Stimulated activated CD4-positive, alpha-beta T cell treated with anti-CD3 and anti-CD28 coated beads, Interleukin-1b, Interleukin-23, amount 100 ng/mL, for 48 hours (primary cell): ENCODE data around the gene KCTD8.
"Not testable (repeated sequence)": the region's sequence is repeated elsewhere in the genome, so short reads cannot be mapped to it uniquely, and the experiment has no call there.

Experiments
- DNase-seq: peaks from one replicate; pipeline ENCODE4 v3.0.0-alpha.2; 2020

Gene KCTD8

DNA sequence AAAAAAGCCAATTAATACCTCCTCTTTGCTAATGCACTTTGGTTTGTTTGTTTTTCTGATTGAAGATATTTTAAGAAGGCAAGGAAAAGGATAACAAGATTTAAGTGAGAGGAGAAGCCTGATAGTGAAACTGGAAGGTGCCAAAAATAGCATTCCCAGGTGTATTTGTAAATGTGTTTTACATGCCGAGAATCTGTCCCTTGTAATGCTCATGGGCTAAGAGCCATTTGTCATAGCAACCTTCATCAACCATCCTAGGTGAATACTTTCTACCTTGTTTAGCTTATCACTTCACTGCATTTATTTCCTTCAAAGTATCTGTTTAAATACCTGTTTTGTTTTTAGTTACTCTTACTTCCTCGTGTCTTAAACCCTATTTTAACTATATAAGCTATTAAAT is 127.8 kb downstream of the KCTD8 start:
- DNase-seq, result no peak

DNA sequence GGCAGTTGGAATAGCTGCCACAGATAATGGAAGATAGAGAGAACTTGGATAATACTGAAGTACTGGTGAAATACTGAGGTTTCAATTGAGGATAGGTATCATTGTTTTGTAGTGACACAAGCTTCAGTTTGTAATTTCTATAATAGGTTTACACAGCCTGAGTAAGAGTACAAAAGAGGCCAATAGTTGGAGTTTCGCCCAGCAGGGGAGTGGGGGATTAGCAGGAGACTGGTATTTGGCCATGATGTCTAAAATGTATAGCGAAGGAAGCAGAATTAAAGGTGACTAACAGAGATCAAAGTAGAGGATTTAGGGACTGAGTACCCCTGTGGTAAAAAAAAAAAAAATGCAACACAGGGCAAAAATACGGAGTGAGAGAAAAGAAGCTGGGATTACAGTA is 129.5 kb downstream of the KCTD8 start:
- DNase-seq, result no peak

- DNase-seq, result no peak
Observed at GRCh38 chr4:44313702-44314101, 134.9 kb downstream of the KCTD8 start.

GRCh38 chr4:44287505-44287904 is 161.1 kb downstream of the KCTD8 start:
- no peak for DNase-seq

GRCh38 chr4:44279469-44279868 is 169.1 kb downstream of the KCTD8 start:
- DNase-seq, result no peak

DNA sequence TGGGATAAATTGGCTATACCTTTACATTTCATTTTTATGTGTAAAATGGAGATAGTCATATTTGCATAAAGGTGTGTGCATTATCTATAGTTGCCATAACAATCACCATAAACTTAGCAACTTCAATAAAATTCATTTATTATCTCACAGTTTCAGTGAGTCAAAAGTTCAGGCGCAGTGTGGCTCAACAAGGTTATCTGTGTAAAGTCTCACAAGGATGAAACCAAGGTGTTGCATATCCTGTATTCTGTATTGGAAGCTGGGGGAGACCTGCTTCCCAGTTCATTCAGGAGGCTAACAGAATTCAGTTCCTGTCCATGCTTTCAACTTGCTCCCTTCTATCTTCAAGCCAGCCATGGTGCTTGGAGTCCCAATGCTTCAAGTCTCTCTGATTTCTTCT is 169.5 kb downstream of the KCTD8 start:
- no peak for DNase-seq

GRCh38 chr4:44257461-44257860 is 191.1 kb downstream of the KCTD8 start:
- DNase-seq, result no peak

GRCh38 chr4:44256414-44256813 is 192.2 kb downstream of the KCTD8 start:
- DNase-seq, result no peak

DNA sequence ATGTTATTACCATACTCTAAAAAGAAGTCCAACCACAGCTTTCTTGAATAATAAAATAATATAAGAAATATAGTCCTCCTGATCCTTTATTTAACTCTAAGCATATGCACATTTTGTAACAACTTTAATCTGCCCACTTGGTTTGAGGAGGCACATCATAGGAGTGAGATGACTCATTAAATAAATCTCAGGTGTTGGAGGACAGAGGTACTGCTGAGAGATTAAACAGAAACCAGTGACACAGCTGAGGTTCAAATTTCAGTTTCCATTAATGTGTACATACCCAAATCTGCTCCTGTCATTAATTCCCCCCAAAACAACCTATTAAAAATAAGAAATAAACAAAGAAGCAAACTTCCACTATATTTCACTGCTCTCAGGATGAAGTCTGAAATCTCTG is 211.0 kb downstream of the KCTD8 start:
- DNase-seq, result no peak

GRCh38 chr4:44235897-44236296 is 212.7 kb downstream of the KCTD8 start:
- no peak for DNase-seq

DNA sequence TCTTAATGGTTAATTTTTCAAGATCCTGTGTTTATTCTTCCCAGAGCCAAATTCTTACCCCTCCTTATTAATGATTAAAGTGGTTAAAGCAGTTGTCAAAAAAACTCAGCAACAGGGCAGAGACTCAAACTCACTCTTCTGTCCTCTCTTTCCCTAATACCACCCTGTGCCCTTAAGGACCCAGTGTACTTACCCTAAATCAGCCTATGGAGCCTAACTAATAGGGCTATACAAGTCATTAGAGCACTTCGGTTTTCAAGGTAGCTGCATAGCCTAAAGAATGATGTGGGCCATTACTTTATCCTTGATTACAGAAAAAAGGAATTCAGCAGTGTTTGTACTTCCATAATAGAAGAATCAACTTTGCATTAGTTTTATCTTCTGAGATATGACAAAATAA is 216.3 kb downstream of the KCTD8 start:
- no peak for DNase-seq

DNA sequence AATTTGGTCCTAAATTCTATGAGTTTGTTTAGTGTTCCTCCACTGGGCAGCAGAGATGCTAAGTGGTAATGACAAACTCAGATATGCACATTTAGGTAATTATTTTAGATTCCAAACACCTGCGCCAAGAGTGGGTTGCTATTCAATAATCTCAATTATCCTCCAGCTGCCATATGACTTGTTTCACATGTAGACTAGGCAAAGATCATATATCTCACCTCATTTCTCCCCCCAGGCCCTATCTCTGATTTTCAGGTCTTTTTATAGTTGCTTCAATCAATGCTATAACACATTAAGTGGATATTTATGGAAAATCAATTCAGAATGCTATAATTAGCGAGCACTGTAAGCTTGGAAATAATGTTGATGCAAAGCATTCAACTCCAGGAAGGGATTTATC is 217.6 kb downstream of the KCTD8 start:
- DNase-seq, result no peak

GRCh38 chr4:44228326-44228725 is 220.3 kb downstream of the KCTD8 start:
- no peak for DNase-seq

DNA sequence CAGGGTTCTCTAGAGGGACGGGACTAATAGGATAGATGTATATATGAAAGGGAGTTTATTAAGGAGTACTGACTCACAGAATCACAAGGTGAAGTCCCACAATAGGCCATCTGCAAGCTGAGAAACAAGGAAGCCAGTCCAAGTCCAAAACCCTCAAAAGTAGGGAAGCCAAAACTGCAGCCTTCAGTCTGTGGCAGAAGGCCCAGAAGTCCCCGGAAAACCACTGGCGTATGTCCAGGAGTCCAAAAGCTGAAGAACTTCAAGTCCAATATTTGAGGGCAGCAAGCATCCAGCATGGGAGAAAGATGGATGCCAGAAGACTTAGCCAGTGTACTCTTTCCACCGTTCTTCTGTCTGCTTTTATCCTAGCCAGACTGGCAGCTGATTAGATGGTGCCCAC is 227.2 kb downstream of the KCTD8 start:
- DNase-seq, result no peak

- no peak for DNase-seq
Observed at GRCh38 chr4:44210750-44211149, 237.9 kb downstream of the KCTD8 start.

GRCh38 chr4:44196796-44197195 is 251.8 kb downstream of the KCTD8 start:
- no peak for DNase-seq

- DNase-seq, result no peak
Observed at GRCh38 chr4:44194365-44194764, 254.2 kb downstream of the KCTD8 start.

DNA sequence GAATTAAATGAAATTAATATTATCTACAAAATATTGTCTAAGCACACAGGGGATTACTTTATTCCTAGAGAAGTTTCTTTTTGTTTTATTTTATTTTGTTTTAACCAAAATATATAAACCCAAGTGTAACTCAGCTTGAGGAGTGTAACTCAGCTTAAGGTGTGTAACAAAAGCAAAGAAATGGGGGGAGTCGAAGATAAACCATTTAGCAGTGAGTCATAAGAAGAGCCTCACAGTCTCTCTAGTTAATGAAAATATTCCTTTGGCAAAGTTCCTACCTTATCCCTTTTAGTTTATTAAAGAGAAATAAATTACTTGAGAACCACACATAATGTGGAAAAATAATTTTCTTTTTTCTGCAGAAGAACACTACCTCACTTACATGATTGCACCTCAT is 261.8 kb downstream of the KCTD8 start:
- no peak for DNase-seq

GRCh38 chr4:44186096-44186849 is 262.3 kb downstream of the KCTD8 start:
- DNase-seq, result no peak

DNA sequence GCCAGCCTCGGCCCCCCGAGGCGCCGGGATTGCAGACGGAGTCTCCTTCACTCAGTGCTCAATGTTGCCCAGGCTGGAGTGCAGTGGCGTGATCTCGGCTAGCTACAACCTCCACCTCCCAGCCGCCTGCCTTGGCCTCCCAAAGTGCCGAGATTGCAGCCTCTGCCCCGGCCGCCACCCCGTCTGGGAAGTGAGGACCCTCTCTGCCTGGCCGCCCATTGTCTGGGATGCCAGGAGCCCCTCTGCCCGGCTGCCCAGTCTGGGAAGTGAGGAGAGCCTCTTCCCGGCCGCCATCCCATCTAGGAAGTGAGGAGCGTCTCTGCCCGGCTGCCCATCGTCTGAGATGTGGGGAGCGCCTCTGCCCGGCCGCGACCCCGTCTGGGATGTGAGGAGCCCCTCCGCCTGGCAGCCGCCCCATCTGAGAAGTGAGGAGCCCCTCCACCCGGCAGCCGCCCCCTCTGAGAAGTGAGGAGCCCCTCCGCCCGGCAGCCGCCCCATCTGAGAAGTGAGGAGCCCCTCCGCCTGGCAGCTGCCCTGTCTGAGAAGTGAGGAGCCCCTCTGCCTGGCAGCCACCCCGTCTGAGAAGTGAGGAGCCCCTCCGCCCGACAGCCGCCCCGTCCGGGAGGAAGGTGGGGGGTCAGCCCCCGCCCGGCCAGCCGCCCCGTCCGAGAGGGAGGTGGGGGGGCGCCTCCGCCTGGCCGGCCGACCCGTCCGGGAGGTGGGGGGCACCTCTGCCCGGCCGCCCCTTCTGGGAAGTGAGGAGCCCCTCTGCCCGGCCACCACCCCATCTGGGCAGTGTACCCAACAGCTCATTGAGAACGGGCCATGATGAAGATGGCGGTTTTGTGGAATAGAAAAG is 266.9 kb downstream of the KCTD8 start:
- DNase-seq, result not testable (repeated sequence)

GRCh38 chr4:44167766-44168165 is 280.8 kb downstream of the KCTD8 start:
- not testable (repeated sequence) for DNase-seq

- no peak for DNase-seq
Observed at GRCh38 chr4:44165938-44166337, 282.7 kb downstream of the KCTD8 start.

- no peak for DNase-seq
Observed at GRCh38 chr4:44162538-44163270, 285.9 kb downstream of the KCTD8 start.

- no peak for DNase-seq
Observed at GRCh38 chr4:44161756-44162155, 286.9 kb downstream of the KCTD8 start.
